ENCODE data around the gene CAPRIN2.
A peak's percentile ranks its signal among the peaks of the same experiment; 100 is the strongest.

The CAPRIN2 gene

DNA sequence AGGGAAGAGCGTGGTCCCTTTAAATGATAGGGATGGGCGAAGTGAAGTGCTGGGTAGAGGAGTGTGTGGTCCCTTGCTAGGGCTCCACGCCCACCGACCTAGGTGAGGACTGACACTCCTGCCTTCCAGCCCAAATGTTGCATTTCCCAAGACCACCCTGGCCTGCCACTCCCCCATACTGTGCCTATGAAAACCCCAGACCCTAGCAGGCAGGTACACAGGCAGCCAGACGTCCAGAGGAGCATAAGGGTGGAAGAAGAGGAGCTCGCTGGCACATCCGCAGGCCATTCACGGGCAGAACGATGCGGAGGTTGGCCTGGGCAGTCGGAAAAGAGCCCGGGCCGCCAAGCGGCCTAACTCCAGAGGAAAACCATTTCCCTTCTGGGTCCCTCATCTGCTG is 58.3 kb downstream of the CAPRIN2 start:
- DNase-seq: no peak

DNA sequence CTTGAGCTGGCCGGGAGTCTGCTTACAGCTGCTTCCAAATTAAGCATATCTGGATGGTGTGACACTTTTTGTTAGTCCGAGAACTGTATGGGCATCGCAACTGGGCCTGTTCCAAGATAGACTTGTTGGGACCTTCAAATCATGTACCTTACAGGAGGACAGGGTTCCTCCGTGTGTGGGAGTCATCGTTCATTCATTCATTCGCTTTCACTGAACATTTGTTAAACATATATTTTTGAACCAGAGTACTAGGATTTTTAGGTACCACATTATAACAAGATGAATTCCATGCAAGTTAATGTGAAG is 58.7 kb downstream of the CAPRIN2 start:
- DNase-seq: no peak

DNA sequence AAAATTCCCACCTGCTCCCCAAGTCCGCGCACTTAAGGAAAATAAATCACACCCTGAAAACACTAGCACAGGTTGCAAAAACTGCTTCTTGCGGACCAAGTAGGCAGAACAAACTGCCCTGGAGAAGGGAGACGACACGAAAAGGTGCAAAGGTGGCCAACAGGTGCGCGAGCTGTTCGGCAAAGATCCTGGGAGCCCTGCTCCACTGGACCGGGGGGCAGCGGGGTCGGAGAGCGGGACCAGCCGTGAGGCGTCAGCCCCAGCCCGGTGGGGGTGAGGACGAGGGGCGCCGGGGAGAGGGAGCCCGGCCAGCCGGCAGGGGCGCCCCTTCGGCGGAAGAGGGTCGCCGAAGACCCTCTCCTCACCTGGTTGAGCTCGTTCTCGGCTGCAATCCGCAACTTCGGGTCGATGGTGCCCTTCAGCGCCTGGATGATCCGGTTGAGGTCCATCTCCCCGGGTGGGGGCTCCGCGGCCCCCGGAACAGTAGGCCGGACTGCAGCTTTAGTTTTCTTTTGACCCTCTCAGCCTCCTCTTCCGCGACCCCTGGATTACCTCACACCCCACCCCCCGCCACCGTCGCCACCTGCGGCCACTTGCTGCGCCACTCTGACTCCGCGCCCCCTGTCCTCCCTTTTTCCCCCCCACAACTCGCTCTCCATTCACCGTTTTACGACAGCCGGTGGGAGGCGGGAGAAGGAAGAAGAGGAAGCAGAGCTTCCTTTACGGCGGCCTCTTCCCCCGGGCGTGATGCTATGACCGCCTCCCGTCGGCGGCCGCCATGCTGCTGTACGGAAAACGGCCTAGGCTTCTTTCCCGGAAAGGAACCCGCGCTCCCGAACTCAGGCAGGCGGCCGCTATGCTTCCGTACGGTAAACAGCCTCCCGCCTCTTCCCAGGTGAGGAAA is 59.3 kb downstream of the CAPRIN2 start, which contains the start of gene IPO8:
Gene IPO8 (minus strand): TSS at position 671 of the 904 bp plus-strand sequence. CDS start 222 bp downstream, at position 449.
- DNase-seq: peak; percentile 24

DNA sequence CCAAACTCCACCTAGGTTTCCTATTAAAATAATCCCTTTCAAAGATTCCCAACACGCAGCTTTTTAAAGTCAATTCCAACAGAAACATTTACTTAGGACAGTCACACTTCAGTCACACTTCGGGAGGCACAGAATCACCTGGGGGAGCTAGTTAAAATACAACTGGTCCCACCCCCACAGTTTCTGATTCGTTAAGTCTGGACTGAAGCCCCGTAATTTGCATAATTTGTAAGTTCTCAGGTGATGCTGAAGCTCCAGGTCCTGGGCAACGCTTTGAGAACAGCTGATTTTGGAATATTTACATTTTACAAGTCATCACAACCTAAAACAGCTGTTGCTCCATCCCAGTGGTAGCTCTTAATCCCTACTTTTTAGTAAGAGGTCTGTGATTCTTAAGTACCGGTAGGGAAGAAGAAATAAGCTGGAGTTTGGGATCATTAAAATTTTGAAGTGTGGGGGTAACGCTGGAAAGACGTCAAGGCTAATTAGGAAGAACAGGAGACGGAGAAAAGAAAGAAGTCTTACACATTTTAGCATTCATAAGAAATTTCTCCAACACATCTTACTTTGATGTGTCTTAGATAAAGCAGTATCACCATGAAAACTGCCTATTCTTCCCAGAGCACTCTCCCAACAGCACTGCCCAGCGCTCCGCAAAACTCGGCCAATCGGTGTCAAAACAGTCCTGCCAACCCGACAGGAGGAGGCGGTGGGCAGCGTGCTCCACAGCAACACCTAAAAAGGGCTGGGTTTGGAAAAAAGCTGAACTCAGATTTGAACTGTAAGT is 60.1 kb downstream of the CAPRIN2 start:
- no peak for DNase-seq

DNA sequence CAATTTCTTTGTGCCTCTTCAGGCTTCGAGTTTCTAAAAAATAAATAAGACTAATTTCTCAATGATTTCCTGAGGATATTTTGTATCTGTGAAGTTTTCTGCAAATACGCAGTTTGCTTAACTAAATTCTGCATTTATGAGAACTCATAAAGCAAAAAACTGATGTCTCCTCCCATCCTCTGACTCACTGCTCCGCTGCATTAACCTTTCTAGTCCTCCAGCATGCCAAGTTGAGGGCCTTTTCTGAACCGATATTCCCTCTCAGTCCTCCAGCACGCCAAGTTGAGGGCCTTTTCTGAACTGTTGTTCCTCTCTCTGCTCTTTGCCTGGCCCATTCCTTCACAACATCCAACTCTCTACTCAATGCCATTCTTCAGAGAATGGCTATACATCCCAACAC is 62.3 kb downstream of the CAPRIN2 start:
- no peak for DNase-seq

DNA sequence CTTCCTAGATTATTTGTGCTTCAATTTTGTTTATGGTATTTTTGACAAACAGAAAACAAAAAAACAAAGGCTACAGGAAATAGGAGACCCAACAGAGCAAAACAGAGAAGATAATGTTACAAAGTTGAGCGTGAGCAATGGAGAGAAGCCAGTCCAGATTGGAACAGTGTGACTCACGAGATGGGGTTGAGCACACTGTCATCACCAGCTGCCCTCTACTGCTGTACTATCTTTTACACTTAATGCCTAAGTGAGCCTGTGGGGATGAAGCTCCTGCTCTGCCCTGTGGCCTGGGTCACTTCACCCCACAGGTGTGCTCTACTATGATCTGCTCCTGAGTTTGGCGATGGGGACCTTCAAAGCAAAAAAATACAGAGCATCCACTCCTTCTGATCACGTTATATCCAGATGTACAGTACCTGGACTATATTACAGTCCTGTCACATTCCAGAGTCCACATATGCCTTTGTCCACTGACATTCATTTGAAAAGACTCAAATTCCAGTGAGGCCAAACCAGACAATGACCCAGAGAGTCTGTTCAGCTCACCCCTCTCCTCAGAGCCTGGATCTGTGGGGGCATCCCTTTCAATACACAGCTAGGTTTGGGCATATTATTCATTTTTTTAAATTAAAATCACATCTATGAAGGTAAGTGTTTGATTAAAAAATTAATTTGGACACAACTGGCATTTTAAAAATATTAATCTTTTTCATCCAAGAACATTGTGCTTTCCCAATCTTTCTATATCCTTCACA is 63.5 kb downstream of the CAPRIN2 start:
- DNase-seq: no peak

DNA sequence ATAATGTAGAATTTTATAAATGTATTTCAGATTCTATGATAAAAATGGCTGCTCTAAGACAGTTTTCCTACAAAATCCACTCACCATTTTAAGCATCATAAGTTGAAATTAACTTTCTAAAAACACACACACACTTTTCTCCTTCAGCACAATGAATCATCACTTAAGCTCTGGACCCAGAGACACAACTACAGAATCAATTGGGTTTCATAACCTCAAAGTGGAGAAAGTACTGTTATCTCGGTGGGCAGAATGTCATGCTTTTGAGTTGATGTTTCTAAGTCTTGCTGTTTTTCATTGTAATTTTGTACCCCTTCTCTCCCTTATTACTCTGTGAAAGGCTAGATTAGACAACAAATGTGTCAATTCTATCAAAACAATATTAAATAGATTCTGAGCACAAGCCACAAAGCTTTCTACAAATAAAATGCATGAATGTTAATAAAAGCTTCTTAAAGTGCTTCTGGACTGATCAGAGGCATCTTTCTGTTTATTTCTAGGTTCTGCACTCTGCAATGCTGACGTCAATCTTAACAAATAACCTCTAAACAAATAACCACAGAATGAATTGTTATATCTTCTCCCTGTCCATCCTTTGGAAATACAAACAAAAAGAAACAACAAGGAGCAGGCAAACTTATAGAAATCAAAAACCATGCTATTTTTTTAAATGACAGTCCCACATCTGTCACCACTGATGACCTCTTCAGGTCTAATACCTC is 67.3 kb downstream of the CAPRIN2 start:
- DNase-seq: no peak

DNA sequence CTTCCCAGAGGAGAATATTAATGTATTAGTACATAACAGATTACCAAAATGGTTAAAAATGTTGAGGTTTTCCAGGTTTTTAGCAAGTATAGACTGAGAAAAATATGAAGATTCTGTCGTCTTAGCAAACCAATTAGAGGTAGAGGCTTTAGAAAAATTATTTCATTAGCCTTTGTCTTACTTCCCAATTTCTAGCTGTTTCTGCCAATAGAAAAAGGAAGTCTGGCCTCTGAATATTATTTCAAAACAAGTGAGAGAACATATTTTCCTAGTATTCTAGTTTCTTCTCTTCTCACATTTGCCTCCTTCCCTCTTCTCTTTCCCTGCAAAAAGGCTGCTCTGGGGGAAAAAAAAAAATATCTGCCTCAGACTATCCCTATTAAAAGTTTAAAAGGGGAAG is 75.5 kb downstream of the CAPRIN2 start:
- DNase-seq: no peak

DNA sequence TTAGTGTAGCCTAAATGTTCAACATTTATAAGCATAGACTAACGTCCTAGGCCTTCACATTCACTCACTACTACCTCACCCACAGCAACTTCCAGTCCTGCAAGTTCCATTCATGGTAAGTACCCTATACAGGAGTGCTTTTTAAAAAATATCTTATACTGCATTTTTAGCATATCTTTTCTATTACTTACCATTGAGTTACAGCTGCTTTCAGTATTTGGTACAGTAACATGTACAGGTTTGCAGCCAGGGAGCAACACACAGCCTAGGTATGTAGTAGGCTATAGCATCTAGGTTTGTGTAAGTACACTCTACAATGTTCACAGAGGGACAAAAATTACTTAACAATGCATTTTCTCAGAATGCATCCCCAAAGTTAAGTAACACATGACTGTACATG is 76.5 kb downstream of the CAPRIN2 start:
- no peak for DNase-seq

DNA sequence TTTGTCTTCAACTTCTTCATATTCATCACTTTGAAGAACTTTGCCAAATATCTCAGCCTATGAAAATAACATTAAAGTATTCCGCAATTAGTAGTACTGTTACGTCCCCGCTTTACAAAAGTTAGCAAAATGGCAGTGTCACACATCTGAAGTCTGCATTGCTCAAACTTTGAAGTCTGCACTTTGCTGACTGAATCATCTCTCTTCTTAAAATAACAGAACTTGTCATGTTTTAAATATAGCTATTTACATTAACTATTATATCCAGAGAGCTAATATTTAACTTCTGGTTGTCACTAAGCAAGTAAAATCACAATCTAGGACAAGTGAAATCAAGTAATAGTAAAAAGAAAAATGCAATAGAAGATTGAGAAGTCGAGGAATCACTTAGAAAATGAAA is 93.5 kb downstream of the CAPRIN2 start:
- DNase-seq: no peak
